H7 (cell line): ENCODE data around the gene SARS2. TPM values are rescaled to one million over a fixed set of nuclear protein-coding genes. Genes with fewer than 3 reads are reported as not detected.
A peak's percentile ranks its signal among the peaks of the same experiment; 100 is the strongest.
"Not testable (repeated sequence)": the region's sequence is repeated elsewhere in the genome, so short reads cannot be mapped to it uniquely, and the experiment has no call there.

Experiments
- DNase-seq: peaks from one replicate; pipeline ENCODE4 v3.0.0; 2012
- H3K27me3 ChIP-seq: 2 replicates; pipeline ENCODE4 v1.6.0; 2011; ENCODE audit warnings: mild to moderate bottlenecking, low read length; ENCODE audit not compliant: control insufficient read depth, insufficient read depth
- H3K36me3 ChIP-seq: replicated peaks from 2 replicates; pipeline ENCODE4 v1.5.1; 2011; ENCODE audit warnings: low read length; ENCODE audit not compliant: control insufficient read depth, insufficient read depth
- H3K4me3 ChIP-seq: 2 replicates; pipeline ENCODE4 v1.5.1; 2011; ENCODE audit warnings: low read depth, mild to moderate bottlenecking, control low read depth, low read length, moderate library complexity; ENCODE audit not compliant: insufficient read depth
- total RNA-seq: library from RNA; depleted of rRNA; stranded (reverse); fragments of >200 nt; shearing (Covaris generic); gene quantifications from 2 replicates; pipeline ENCODE4 v1.2.3, GENCODE V29; 2014

SARS2 gene
- total RNA-seq, 1 experiment from 2014 or later, result 75.6 TPM

GRCh38 chr19:38899447-38900201 lies 30.9 kb downstream of the SARS2 start, which contains the start of the genes NFKBIB and SIRT2:
Gene NFKBIB, plus strand, starts transcription at chr19:38899969. Its CDS starts 64 bp downstream, at chr19:38900033.
Gene SIRT2, minus strand, starts transcription at chr19:38899618. Its CDS starts 97 bp downstream, at chr19:38899521.
- Histone ChIP-seq H3K36me3 (peaks cover 2% of the 10 kb centered on the region), H3K27me3 (peaks cover 13% of the 10 kb centered on the region), H3K4me3 (peak within 1 kb of the TSS; percentile 77)
- DNase-seq, result peak; percentile 98

DNA sequence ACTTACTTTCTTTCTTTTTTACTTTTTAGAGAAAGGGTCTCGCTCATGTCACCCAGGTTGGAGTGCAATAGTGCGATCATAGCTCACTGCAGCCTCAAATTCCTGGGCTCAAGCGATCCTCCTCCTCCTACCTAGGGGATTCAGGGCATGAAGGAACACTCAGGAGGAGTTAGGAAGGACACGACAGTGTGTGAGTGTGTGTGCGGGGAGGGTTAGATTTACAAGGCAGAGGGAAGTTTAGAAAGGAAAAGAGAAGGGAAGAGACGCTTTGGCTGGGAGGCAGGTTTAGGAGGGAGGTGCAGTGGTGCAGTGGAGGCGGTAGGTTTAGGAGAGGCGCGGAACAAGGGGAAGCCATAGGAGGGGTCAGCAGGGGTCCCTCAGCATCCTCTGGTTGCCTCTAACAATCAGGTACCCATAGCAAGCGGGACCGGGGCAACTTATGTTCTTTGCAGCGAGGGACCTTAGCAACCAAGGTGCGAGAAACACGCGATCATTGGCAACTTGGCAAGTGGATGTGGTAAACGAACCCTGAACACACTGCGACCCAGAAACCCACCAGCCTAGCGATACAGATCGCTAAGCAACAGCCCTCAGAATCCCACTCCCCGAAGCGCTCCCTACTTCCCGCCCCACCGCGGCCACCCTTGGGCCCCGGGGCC lies 31.6 kb downstream of the SARS2 start:
- H3K36me3 ChIP-seq, result no peaks in the 10 kb centered on the region
- peaks cover 13% of the 10 kb centered on the region for H3K27me3 ChIP-seq
- H3K4me3 ChIP-seq, result peak overlapping the region; percentile 74
- peak; percentile 66 for DNase-seq

- H3K27me3 ChIP-seq, result peaks cover 13% of the 10 kb centered on the region
- no peaks in the 10 kb centered on the region for H3K36me3 ChIP-seq
- DNase-seq, result no peak
- H3K4me3 ChIP-seq, result no peak overlapping the region
Observed at GRCh38 chr19:38894968-38895367, 35.6 kb downstream of the SARS2 start.

DNA sequence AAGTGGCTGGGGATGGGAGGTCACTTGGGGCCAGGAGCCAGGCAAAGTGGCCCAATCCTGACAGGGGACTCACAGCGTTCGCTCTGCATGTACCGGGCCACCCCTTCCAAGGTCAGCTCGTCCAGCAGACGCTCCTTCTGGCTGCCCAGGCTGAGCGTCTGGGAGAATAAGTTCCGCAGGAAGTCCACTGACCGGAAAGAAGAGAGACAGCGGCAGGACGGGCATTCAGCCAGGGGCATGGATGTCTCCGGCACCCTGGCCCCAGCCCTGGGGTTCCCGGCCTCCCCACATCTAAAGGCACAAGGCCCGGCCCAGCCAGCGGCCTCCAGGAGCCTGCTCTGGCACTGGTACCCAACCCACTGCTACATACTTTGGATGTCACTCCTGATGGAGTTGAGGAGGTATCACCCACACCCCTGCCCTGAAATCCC lies 37.2 kb downstream of the SARS2 start:
- Histone ChIP-seq H3K4me3 (no peak overlapping the region), H3K36me3 (no peaks in the 10 kb centered on the region), H3K27me3 (peaks cover 4% of the 10 kb centered on the region; the same call in 1 of the 2 replicates)
- DNase-seq, result peak; percentile 52

DNA sequence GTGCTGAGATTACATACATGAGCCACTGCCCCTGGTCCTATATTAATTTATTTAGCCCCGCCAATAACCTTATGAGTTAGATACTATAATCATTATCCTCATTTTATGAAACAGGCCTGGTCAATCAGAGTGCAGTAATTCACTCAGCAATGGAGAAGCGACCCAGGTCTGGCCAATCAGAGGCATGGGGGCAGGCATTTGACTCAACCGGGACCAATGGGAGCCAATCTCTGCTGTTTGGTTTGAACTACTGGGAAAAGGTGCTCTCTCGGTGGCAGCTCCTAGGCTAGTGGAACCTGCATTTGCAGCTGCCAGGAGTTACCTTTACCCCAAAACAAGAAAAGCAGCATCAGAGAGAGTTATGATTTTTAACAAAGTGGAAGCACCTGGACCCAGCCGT lies 37.7 kb downstream of the SARS2 start:
- peaks cover under 1% of the 10 kb centered on the region; the same call in 1 of the 2 replicates for H3K27me3 ChIP-seq
- no peaks in the 10 kb centered on the region for H3K36me3 ChIP-seq
- peak; percentile 75 for DNase-seq
- H3K4me3 ChIP-seq, result no peak overlapping the region

GRCh38 chr19:38891771-38892170 lies 38.8 kb downstream of the SARS2 start:
- Histone ChIP-seq H3K36me3 (no peaks in the 10 kb centered on the region), H3K27me3 (no peaks in the 10 kb centered on the region), H3K4me3 (no peak overlapping the region)
- DNase-seq, result peak; percentile 27

- no peak for DNase-seq
- Histone ChIP-seq H3K36me3 (no peaks in the 10 kb centered on the region), H3K4me3 (no peak overlapping the region), H3K27me3 (no peaks in the 10 kb centered on the region)
Observed at GRCh38 chr19:38890686-38891085, 39.9 kb downstream of the SARS2 start.

GRCh38 chr19:38889803-38890202 lies 40.8 kb downstream of the SARS2 start:
- H3K27me3 ChIP-seq, result no peaks in the 10 kb centered on the region
- peak; percentile 25 for DNase-seq

DNA sequence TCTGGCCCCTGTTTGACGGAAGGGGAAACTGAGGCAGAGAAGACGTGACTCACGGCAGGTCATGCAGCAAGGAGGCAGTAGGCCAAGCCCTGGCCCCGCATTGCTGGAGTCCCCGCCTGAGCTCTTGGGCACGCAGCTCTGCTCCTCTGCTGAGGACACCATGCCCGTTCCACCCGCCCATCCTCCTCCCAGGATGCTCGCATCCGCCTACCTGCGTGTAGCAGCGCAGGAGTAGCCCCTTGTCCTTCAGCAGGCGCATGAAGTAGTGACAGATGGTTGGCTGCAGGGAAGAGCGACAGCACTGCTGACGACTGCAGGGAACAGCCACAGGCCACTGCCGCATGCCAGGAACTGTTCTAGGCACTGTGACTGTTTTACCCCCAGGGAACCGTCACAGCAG lies 41.7 kb downstream of the SARS2 start:
- H3K27me3 ChIP-seq, result no peaks in the 10 kb centered on the region
- no peaks in the 10 kb centered on the region for H3K36me3 ChIP-seq
- DNase-seq, result peak; percentile 27
- H3K4me3 ChIP-seq, result no peak overlapping the region

More at GRCh38 chr19:38889803-38890202, 40.8 kb downstream of the SARS2 start:
- H3K36me3 ChIP-seq, result no peaks in the 10 kb centered on the region
- no peak overlapping the region for H3K4me3 ChIP-seq

DNA sequence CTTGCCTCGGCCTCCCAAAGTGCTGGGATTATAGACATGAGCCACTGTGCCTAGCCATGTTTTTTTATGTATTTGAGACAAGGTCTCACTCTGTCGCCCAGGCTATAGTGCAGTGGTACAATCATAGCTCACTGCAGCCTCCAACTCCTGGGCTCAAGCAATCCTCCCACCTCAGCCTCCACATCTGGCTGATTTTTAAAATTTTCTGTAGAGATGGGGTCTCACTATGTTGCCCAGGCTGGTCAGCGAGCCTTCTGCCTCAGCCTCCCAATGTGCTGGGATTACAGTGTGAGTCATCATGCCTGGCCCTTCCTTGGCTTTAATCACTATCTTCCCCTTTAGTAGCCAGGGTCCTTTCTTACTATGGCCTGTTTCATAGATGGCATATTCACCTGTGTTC lies 45.9 kb downstream of the SARS2 start:
- DNase-seq, H3K36me3 ChIP-seq, H3K4me3 ChIP-seq, H3K27me3 ChIP-seq: not testable (repeated sequence)

DNA sequence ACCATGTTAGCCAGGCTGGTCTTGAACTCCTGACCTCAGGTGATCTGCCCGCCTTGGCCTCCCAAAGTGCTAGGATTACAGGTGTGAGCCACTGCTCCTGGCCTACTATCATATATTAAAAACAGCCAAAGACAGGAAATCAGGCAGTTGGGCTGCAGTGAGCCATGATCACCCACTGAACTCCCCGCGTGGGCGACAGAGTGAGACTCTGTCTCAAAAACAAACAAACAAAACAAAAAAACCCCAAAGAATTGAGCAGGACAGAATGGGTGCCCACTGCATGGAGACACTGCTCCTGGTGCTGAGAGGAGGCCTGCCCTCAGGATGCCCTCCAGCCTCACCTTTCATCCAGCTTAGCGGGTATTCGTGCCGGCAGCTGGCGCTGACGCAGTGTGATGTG lies 47.3 kb downstream of the SARS2 start:
- Histone ChIP-seq H3K27me3 (no peaks in the 10 kb centered on the region), H3K4me3 (no peak overlapping the region), H3K36me3 (no peaks in the 10 kb centered on the region)
- DNase-seq, result no peak

DNA sequence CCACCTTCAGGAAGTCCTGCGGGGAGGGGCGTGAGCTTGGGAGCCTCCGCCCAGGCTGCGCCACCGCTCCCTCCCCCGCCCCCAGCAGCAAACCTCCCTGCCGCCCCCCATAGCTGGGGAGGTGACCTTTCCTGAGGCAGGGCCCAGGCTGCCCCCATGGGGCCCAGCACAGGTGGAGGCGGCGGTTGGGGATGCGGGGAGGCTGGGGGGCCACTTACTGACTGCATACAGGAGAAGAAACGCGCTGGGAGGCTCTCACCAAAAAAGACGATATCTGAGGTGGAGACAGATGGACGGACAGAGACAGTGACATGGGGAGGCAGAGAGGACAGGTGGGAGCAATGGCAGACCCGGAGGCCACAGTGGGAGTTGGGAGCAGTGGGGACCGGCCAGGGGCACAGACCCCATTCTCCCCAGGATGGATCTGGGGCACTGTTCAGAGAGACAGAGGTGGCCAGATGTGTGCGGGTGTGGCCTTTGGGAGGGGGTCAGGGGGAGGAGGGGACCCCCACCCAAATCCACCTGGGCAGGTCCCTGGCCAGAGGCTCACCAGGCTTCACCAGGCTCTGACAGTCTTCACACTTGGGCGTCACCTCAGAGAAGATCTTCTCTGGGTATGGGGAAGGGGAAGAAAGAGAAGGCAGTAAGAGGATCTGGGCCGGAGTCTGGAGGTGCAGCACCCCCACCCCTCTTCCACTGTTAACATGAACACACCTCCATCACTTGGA lies 49.5 kb downstream of the SARS2 start:
- H3K27me3 ChIP-seq, result no peaks in the 10 kb centered on the region
- H3K4me3 ChIP-seq, result no peak overlapping the region
- DNase-seq, result peak; percentile 72
- H3K36me3 ChIP-seq, result no peaks in the 10 kb centered on the region

GRCh38 chr19:38880076-38880881 lies 50.3 kb downstream of the SARS2 start:
- Histone ChIP-seq H3K27me3 (no peaks in the 10 kb centered on the region), H3K4me3 (no peak overlapping the region), H3K36me3 (no peaks in the 10 kb centered on the region)
- DNase-seq, result peak; percentile 65

DNA sequence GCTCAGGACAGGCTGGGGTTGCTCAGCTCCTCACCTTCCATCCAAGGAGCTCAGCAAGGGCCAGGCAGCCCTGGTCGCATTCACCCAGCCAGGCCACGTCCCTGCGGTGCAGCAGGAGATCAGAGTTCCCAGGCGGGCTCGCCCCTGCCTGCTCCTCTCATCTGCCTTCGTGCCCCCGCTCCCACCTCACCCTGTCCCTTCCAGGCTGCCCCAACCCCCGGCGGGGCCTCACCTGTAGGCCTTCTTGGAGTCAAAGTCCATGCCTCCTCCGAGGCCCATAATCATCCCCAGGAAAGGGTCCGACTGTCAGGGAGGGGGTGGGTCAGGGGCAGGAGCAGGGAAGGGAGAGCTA lies 51.2 kb downstream of the SARS2 start:
- no peak overlapping the region for H3K4me3 ChIP-seq
- H3K27me3 ChIP-seq, result no peaks in the 10 kb centered on the region
- no peaks in the 10 kb centered on the region for H3K36me3 ChIP-seq
- peak; percentile 37 for DNase-seq
